ENCODE measurements around the gene LRRC1. TPM values are rescaled to one million over a fixed set of nuclear protein-coding genes. Genes with fewer than 3 reads are reported as not detected.

Gene LRRC1
- total RNA-seq, 1 experiment from 2014 or later = 10.3 TPM

DNA sequence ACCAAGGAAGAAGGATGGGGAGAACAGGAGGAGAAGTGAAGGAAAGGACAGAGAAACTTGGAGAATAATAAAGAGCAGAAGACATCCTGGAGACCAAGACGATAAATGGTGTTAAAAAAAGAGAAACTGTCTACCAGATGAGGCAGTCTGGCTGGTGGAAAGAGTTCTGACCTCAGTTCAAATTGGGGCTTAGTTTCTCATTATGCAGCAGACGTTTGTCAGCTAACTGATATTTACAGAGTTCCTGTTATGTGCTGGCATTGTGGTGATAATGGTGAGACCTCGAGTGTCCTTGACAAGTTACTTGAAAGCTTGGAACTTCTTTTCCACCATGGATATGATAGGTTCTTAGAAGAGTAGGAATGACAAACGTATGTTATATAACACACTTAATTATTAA lies 142.7 kb downstream of the LRRC1 start:
- TF ChIP-seq, protein P1, sequence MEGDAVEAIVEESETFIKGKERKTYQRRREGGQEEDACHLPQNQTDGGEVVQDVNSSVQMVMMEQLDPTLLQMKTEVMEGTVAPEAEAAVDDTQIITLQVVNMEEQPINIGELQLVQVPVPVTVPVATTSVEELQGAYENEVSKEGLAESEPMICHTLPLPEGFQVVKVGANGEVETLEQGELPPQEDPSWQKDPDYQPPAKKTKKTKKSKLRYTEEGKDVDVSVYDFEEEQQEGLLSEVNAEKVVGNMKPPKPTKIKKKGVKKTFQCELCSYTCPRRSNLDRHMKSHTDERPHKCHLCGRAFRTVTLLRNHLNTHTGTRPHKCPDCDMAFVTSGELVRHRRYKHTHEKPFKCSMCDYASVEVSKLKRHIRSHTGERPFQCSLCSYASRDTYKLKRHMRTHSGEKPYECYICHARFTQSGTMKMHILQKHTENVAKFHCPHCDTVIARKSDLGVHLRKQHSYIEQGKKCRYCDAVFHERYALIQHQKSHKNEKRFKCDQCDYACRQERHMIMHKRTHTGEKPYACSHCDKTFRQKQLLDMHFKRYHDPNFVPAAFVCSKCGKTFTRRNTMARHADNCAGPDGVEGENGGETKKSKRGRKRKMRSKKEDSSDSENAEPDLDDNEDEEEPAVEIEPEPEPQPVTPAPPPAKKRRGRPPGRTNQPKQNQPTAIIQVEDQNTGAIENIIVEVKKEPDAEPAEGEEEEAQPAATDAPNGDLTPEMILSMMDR (conservative IDR thresholded peaks at IDR 0.05) = no peak
- no peak overlapping the region for H3K9ac ChIP-seq (ENCODE audit: extremely low read depth, insufficient read length, low read length)
- no peaks in the 10 kb centered on the region for H3K4me1 ChIP-seq (ENCODE audit: insufficient read depth, low read length)
- no peak for DNase-seq
- no peak overlapping the region for H3K27ac ChIP-seq (ENCODE audit: insufficient read length, low read depth, low read length)
- no peak overlapping the region for H2BK5ac ChIP-seq (ENCODE audit: insufficient read length, low read length)
- H3K14ac ChIP-seq (ENCODE audit: insufficient read depth, low read length) = no peak overlapping the region
- no peak overlapping the region for H2BK12ac ChIP-seq (ENCODE audit: insufficient read length, low read depth, low read length)
- Mint-ChIP-seq H3K36me3 (ENCODE audit: insufficient read depth in 1 of 3, low read depth in 3 of 3) (no peaks in the 10 kb centered on the region; a peak in 1 of 7 replicates), H3K27me3 (ENCODE audit: low read depth) (no peaks in the 10 kb centered on the region; the same call in 1 of the 2 replicates), H3K27ac (no peak overlapping the region), H3K9me3 (no peaks in the 10 kb centered on the region), H3K4me3 (no peak overlapping the region), H3K4me1 (peaks cover 0 to 2% of the 10 kb centered on the region in 2 experiments; a peak in 2 of 4 replicates)
- no peak overlapping the region for H4K8ac ChIP-seq (replicated peaks; ENCODE audit: insufficient read length, low read depth, low read length)
- no peak overlapping the region for H2AK5ac ChIP-seq (ENCODE audit: insufficient read length, low read length)
- H3K56ac ChIP-seq (ENCODE audit: insufficient read length, low read depth, low read length) = no peak overlapping the region
- H3K23me2 ChIP-seq (ENCODE audit: insufficient read length, low read depth, low read length, poor library complexity, severe bottlenecking) = no peaks in the 10 kb centered on the region
- H4K91ac ChIP-seq (ENCODE audit: insufficient read length, low read depth, low read length) = no peak overlapping the region
- WGBS (ENCODE audit: extremely low coverage, insufficient read length, low lambda C conversion rate) = no CpG with 5 or more reads among the region's 4 CpGs
- H3K4ac ChIP-seq (ENCODE audit: low read depth, low read length) = no peak overlapping the region
- H4K5ac ChIP-seq (ENCODE audit: insufficient read length, low read depth, low read length) = no peak overlapping the region
- H2AFZ ChIP-seq (ENCODE audit: low read length) = no peak overlapping the region
- no peaks in the 10 kb centered on the region for H3K9me3 ChIP-seq (ENCODE audit: control insufficient read depth, low read depth, low read length)
- H3K27me3 ChIP-seq (ENCODE audit: insufficient read depth, low read length) = no peaks in the 10 kb centered on the region
- no peaks in the 10 kb centered on the region for H3K79me2 ChIP-seq (ENCODE audit: insufficient read depth, low read length)
- H3T11ph ChIP-seq (ENCODE audit: low read length) = no peak overlapping the region
- no peak overlapping the region for H2BK20ac ChIP-seq (ENCODE audit: low read depth, low read length, poor library complexity, severe bottlenecking)
- no peak overlapping the region for H3K4me2 ChIP-seq (ENCODE audit: insufficient read depth, insufficient read length, low read length)
- H2BK15ac ChIP-seq (ENCODE audit: low read depth, low read length) = no peak overlapping the region
- no peaks in the 10 kb centered on the region for H3K79me1 ChIP-seq (ENCODE audit: insufficient read depth, low read depth, low read length, poor library complexity, severe bottlenecking)
- no peak overlapping the region for H3K18ac ChIP-seq (ENCODE audit: insufficient read length, low read depth, low read length)
- no peaks in the 10 kb centered on the region for H4K20me1 ChIP-seq (ENCODE audit: control insufficient read depth, insufficient read depth, insufficient read length)
- no peak overlapping the region for H2BK120ac ChIP-seq (ENCODE audit: low read depth, low read length, poor library complexity, severe bottlenecking)
- H3K23ac ChIP-seq (ENCODE audit: insufficient read length, low read depth, low read length) = no peak overlapping the region

Data from H9 (cell line).